ENCODE results near the gene LCMT1.

- TF ChIP-seq CTCF (IDR thresholded peaks at IDR 0.05): no peak
- no peak for TF ChIP-seq POLR2A (IDR thresholded peaks at IDR 0.05)
Observed at GRCh38 chr16:25097276-25097975, 14.1 kb upstream of the LCMT1 start.

Measured in Peyer's patch (tissue), 4 donors.